SK-N-SH (cell line): ENCODE results near the gene SDS. TPM values are rescaled to one million over a fixed set of nuclear protein-coding genes. Genes with fewer than 3 reads are reported as not detected.

Experiments
- CTCF ChIA-PET: fragments of 300-600, 350-600 bp; formaldehyde crosslinking; extraction: SDS; loops from one replicate; lab custom pipeline; 2021; lab: Yijun Ruan, JAX
- POLR2A ChIA-PET: fragments of 350-600 bp; sonication (Branson Sonifier 250); formaldehyde crosslinking; extraction: SDS; loops from one replicate; lab custom pipeline; 2020; ENCODE audit warnings: antibody characterized with exemption, inconsistent platforms; lab: Yijun Ruan, JAX
- DNase-seq: peaks from one replicate; pipeline ENCODE4 v3.0.0; 2012
- H2AFZ ChIP-seq: fragments of 200-600 bp; sonication (generic); 2 replicates; pipeline ENCODE4 v1.8.1; 2016; ENCODE audit warnings: antibody characterized with exemption, mild to moderate bottlenecking, low read depth
- H3F3A ChIP-seq: fragments of 200-600 bp; sonication (generic); replicated peaks from 2 replicates; pipeline ENCODE3; 2016; ENCODE audit warnings: antibody characterized with exemption, mild to moderate bottlenecking; ENCODE audit not compliant: insufficient read depth
- H3K27ac ChIP-seq, 2 experiments: fragments of 200-500 bp in 1 of 2; fragments of 200-600 bp in 1 of 2; sonication (Bioruptor generic) in 1 of 2; sonication (generic), shearing (Covaris generic) in 1 of 2; 2 replicates each; pipeline versions ENCODE4 v1.5.1 to v1.6.1; 2014 to 2016; ENCODE audit warnings: low read depth in 2 of 2, inconsistent platforms in 1 of 2, low read length in 1 of 2, mild to moderate bottlenecking in 1 of 2, mixed read lengths in 1 of 2
- H3K27me3 ChIP-seq: fragments of 200-600 bp; sonication (generic), shearing (Covaris generic); 2 replicates; pipeline ENCODE4 v1.6.1; 2016; ENCODE audit warnings: mixed run types; ENCODE audit not compliant: insufficient read depth
- H3K36me3 ChIP-seq, 2 experiments: fragments of 200-500 bp in 1 of 2; fragments of 200-600 bp in 1 of 2; sonication (Bioruptor generic) in 1 of 2; sonication (generic) in 1 of 2; replicated peaks in 1 of 2; 2 replicates each; pipeline versions ENCODE3 to v1.5.1; 2014 to 2016; ENCODE audit warnings: low read length in 1 of 2, mild to moderate bottlenecking in 1 of 2; ENCODE audit not compliant: insufficient read depth in 2 of 2, control insufficient read depth in 1 of 2
- H3K4me1 ChIP-seq, 2 experiments: fragments of 200-500 bp in 1 of 2; fragments of 200-600 bp in 1 of 2; sonication (Bioruptor generic) in 1 of 2; sonication (generic), shearing (Covaris generic) in 1 of 2; 2 replicates each; pipeline versions ENCODE4 v1.5.1 to v1.6.1; 2014 to 2016; ENCODE audit warnings: low read depth in 1 of 2, low read length in 1 of 2, mixed run types in 1 of 2; ENCODE audit not compliant: insufficient read depth in 2 of 2, control insufficient read depth in 1 of 2
- H3K4me2 ChIP-seq: fragments of 200-600 bp; sonication (generic), shearing (Covaris generic); 2 replicates; pipeline ENCODE4 v1.6.1; 2017; ENCODE audit warnings: mixed run types
- H3K4me3 ChIP-seq, 2 experiments: fragments of 200-500 bp in 1 of 2; fragments of 200-600 bp in 1 of 2; sonication (Bioruptor generic) in 1 of 2; sonication (generic), shearing (Covaris generic) in 1 of 2; 2 replicates each; pipeline versions ENCODE4 v1.5.1 to v1.8.1; 2014 to 2016; ENCODE audit warnings: low read depth in 2 of 2, inconsistent platforms in 1 of 2, low read length in 1 of 2, mild to moderate bottlenecking in 1 of 2, mixed read lengths in 1 of 2, moderate library complexity in 1 of 2
- H3K79me2 ChIP-seq: fragments of 200-600 bp; sonication (generic); 2 replicates; pipeline ENCODE4 v1.8.1; 2017; ENCODE audit warnings: mild to moderate bottlenecking; ENCODE audit not compliant: insufficient read depth
- H3K9ac ChIP-seq: fragments of 200-600 bp; sonication (generic); 2 replicates; pipeline ENCODE4 v1.6.1; 2017; ENCODE audit warnings: mixed run types
- H3K9me2 ChIP-seq: fragments of 200-600 bp; sonication (generic); 2 replicates; pipeline ENCODE4 v1.6.1; 2017; ENCODE audit warnings: mixed run types
- H3K9me3 ChIP-seq: fragments of 200-600 bp; sonication (generic); 2 replicates; pipeline ENCODE4 v1.6.1; 2017; ENCODE audit warnings: mixed run types, mild to moderate bottlenecking, moderate library complexity
- H4K20me1 ChIP-seq: fragments of 200-600 bp; sonication (generic); 2 replicates; pipeline ENCODE4 v1.6.1; 2017; ENCODE audit warnings: mild to moderate bottlenecking, mixed run types; ENCODE audit not compliant: insufficient read depth
- EP300 ChIP-seq, 2 experiments: IDR thresholded peaks; 2 replicates each; pipeline versions ENCODE4 v1.4.0 to v1.6.1; 2012; ENCODE audit warnings: borderline replicate concordance in 1 of 2, low read depth in 1 of 2, low read length in 1 of 2
- EZH2phosphoT487 ChIP-seq: fragments of 200-600 bp; sonication (generic); IDR thresholded peaks from 2 replicates; pipeline ENCODE4 v1.6.1; 2017; ENCODE audit warnings: low read depth, mixed run types, mild to moderate bottlenecking, antibody characterized with exemption, moderate library complexity, borderline replicate concordance
- FOSL2 ChIP-seq: IDR thresholded peaks from 2 replicates; pipeline ENCODE4 v1.4.0; 2012; ENCODE audit warnings: low read depth, mild to moderate bottlenecking, moderate library complexity, borderline replicate concordance
- GABPA ChIP-seq: IDR thresholded peaks from 2 replicates; pipeline ENCODE4 v1.4.0; 2012; ENCODE audit warnings: low read depth, mild to moderate bottlenecking
- GATA2 ChIP-seq: sonication (generic); formaldehyde crosslinking; IDR thresholded peaks from 2 replicates; pipeline ENCODE4 v1.5.0; 2020; ENCODE audit warnings: mild to moderate bottlenecking, missing genetic modification reagents
- MAX ChIP-seq: IDR thresholded peaks from 2 replicates; pipeline ENCODE4 v1.4.0; 2012; ENCODE audit warnings: low read depth
- MEF2A ChIP-seq: IDR thresholded peaks from 2 replicates; pipeline ENCODE4 v1.4.0; 2012; ENCODE audit warnings: low read depth, borderline replicate concordance
- NRF1 ChIP-seq: IDR thresholded peaks from 2 replicates; pipeline ENCODE4 v1.6.1; 2012; ENCODE audit warnings: low read depth, mild to moderate bottlenecking, low read length
- PBX3 ChIP-seq: IDR thresholded peaks from 2 replicates; pipeline ENCODE4; 2012
- POLR2AphosphoS5 ChIP-seq: IDR thresholded peaks from 2 replicates; pipeline ENCODE4 v1.6.1; 2012; ENCODE audit warnings: low read depth, low read length
- SMC3 ChIP-seq: IDR thresholded peaks from 2 replicates; pipeline ENCODE4 v1.6.1; 2012; ENCODE audit warnings: low read depth, low read length, improper control_type of control experiment
- TCF12 ChIP-seq: IDR thresholded peaks from 2 replicates; pipeline ENCODE4 v1.4.0; 2012
- TEAD4 ChIP-seq: IDR thresholded peaks from 2 replicates; pipeline ENCODE4 v1.4.0; 2012; ENCODE audit warnings: mild to moderate bottlenecking, borderline replicate concordance; ENCODE audit not compliant: insufficient read depth
- USF1 ChIP-seq: IDR thresholded peaks from 2 replicates; pipeline ENCODE4 v1.4.0; 2012; ENCODE audit warnings: low read depth, borderline replicate concordance
- USF2 ChIP-seq: fragments of 150-350 bp; IDR thresholded peaks from 2 replicates; pipeline ENCODE4 v1.6.1; 2017; ENCODE audit warnings: antibody characterized with exemption, low read length, low read depth, borderline replicate concordance
- YY1 ChIP-seq: IDR thresholded peaks from 2 replicates; pipeline ENCODE4 v1.4.0; 2012; ENCODE audit warnings: low read depth, mild to moderate bottlenecking
- WGBS: methylation state at CpG from one replicate; pipeline ENCODE4 v1.1.6; 2017; ENCODE audit warnings: low lambda C conversion rate; 5-methylcytosine and 5-hydroxymethylcytosine counted together
- polyA plus RNA-seq, 3 experiments: library from polyadenylated mRNA; depleted of rRNA; stranded (reverse); fragments of >200 nt; gene quantifications; 2 replicates each; pipeline ENCODE4 v1.2.3, GENCODE V29; 2012
- TF ChIP-seq, protein P1 (sequence below): IDR thresholded peaks from 2 replicates; pipeline ENCODE4 v1.4.0; 2012; ENCODE audit warnings: low read depth, borderline replicate concordance
- TF ChIP-seq, protein P2 (sequence below): fragments of 200-600 bp; sonication (generic); IDR thresholded peaks from 2 replicates; pipeline ENCODE4 v1.6.1; 2017; ENCODE audit warnings: antibody characterized with exemption, mild to moderate bottlenecking, moderate library complexity

The SDS gene
- polyA plus RNA-seq, 1 of the 3 experiments (the other 2 are of a cell fraction): 0.08 TPM

- ChIA-PET POLR2A (no interaction called here), CTCF (no interaction called here)
- DNase-seq: no peak
- no peak for TF ChIP-seq YY1
- no peak for TF ChIP-seq TEAD4
- no peak for TF ChIP-seq USF1
- TF ChIP-seq MEF2A: no peak
- TF ChIP-seq, protein P1, sequence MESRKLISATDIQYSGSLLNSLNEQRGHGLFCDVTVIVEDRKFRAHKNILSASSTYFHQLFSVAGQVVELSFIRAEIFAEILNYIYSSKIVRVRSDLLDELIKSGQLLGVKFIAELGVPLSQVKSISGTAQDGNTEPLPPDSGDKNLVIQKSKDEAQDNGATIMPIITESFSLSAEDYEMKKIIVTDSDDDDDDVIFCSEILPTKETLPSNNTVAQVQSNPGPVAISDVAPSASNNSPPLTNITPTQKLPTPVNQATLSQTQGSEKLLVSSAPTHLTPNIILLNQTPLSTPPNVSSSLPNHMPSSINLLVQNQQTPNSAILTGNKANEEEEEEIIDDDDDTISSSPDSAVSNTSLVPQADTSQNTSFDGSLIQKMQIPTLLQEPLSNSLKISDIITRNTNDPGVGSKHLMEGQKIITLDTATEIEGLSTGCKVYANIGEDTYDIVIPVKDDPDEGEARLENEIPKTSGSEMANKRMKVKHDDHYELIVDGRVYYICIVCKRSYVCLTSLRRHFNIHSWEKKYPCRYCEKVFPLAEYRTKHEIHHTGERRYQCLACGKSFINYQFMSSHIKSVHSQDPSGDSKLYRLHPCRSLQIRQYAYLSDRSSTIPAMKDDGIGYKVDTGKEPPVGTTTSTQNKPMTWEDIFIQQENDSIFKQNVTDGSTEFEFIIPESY: no peak
- WGBS: 95% methylated on average over 8 of the region's 14 CpGs
- Histone ChIP-seq H3K4me2 (no peak overlapping the region), H3K4me1 (no peaks in the 10 kb centered on the region), H3K9ac (no peak overlapping the region), H3K4me3 (no peak overlapping the region), H3K27ac (no peak overlapping the region), H3K27me3 (no peaks in the 10 kb centered on the region), H3K79me2 (no peaks in the 10 kb centered on the region), H3K36me3 (peaks cover 0 to 12% of the 10 kb centered on the region in 2 experiments), H3K9me3 (no peaks in the 10 kb centered on the region), H2AFZ (no peak overlapping the region), H4K20me1 (no peaks in the 10 kb centered on the region), H3K9me2 (no peaks in the 10 kb centered on the region), H3F3A (no peaks in the 10 kb centered on the region)
These were observed 15.3 kb downstream of the SDS start for GRCh38 chr12:113388351-113388750.

DNA sequence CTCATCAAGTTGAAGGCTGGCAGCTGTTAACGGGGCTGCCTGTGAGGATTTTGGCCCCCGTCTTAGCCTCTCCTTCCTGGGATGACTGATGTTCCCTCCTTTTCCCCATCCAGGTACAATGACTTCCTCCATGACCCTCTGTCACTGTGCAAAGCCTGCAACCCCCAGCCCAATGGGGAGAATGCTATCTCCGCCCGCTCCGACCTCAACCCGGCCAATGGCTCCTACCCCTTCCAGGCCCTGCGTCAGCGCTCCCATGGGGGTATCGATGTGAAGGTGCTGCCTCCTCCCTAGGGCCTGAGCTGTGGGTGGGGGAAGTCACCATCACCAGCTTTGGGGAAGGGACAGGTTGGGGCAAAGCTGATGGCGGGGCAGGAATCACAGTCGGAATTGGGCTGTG lies 16.1 kb downstream of the SDS start:
- H3F3A ChIP-seq: no peaks in the 10 kb centered on the region
- no peaks in the 10 kb centered on the region for H4K20me1 ChIP-seq
- no peak overlapping the region for H3K27ac ChIP-seq
- CTCF ChIA-PET: interaction anchor here (1.5 kb wide), 1 partner anchor 38 kb away, joined by 3 read pairs; no protein-coding TSS in a partner anchor
- no peaks in the 10 kb centered on the region for H3K79me2 ChIP-seq
- H3K9me3 ChIP-seq: no peaks in the 10 kb centered on the region
- no peak overlapping the region for H3K9ac ChIP-seq
- no peaks in the 10 kb centered on the region for H3K4me1 ChIP-seq
- no peak overlapping the region for H2AFZ ChIP-seq
- no peak overlapping the region for H3K4me3 ChIP-seq
- peaks cover 0 to 12% of the 10 kb centered on the region in 2 experiments for H3K36me3 ChIP-seq
- no peak for DNase-seq
- 95% methylated on average over 8 of the region's 11 CpGs for WGBS
- H3K9me2 ChIP-seq: no peaks in the 10 kb centered on the region
- no peak overlapping the region for H3K4me2 ChIP-seq
- H3K27me3 ChIP-seq: no peaks in the 10 kb centered on the region
- POLR2A ChIA-PET: no interaction called here
- TF ChIP-seq POLR2AphosphoS5 (no peak), GATA2 (CRISPR knock-in tag) (no peak), FOSL2 (no peak), TEAD4 (no peak), YY1 (no peak), EP300 (IDR thresholded peaks at IDR 0.05; ENCODE audit: borderline replicate concordance in 1 of 2, low read depth in 1 of 2, low read length in 1 of 2) (no peak), MAX (no peak), NRF1 (no peak), GABPA (no peak), SMC3 (no peak), USF2 (no peak), PBX3 (no peak), TCF12 (no peak), EZH2phosphoT487 (no peak)
- TF ChIP-seq, protein P2, sequence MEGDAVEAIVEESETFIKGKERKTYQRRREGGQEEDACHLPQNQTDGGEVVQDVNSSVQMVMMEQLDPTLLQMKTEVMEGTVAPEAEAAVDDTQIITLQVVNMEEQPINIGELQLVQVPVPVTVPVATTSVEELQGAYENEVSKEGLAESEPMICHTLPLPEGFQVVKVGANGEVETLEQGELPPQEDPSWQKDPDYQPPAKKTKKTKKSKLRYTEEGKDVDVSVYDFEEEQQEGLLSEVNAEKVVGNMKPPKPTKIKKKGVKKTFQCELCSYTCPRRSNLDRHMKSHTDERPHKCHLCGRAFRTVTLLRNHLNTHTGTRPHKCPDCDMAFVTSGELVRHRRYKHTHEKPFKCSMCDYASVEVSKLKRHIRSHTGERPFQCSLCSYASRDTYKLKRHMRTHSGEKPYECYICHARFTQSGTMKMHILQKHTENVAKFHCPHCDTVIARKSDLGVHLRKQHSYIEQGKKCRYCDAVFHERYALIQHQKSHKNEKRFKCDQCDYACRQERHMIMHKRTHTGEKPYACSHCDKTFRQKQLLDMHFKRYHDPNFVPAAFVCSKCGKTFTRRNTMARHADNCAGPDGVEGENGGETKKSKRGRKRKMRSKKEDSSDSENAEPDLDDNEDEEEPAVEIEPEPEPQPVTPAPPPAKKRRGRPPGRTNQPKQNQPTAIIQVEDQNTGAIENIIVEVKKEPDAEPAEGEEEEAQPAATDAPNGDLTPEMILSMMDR: no peak
- TF ChIP-seq, protein P1: no peak
